H1 (cell line): ENCODE data around the gene GLRX3. TPM values are rescaled to one million over a fixed set of nuclear protein-coding genes. Genes with fewer than 3 reads are reported as not detected.

Experiments
- CTCF ChIA-PET: fragments of 300-600 bp; sonication (Branson Sonifier 250); formaldehyde crosslinking; loops from one replicate; lab custom pipeline; 2021; ENCODE audit not compliant: partially characterized antibody; lab: Charles Lee
- POLR2A ChIA-PET: fragments of 300-600 bp; sonication (Branson Sonifier 250); formaldehyde crosslinking; loops from one replicate; lab custom pipeline; 2021; ENCODE audit warnings: inconsistent platforms; ENCODE audit not compliant: partially characterized antibody; lab: Charles Lee
- DNase-seq, 2 experiments: peaks; one replicate each; pipeline versions ENCODE4 v3.0.0 to v3.0.0-alpha.2; 2010 to 2022; ENCODE audit warnings: low spot score in 2 of 2, low read depth in 1 of 2, mixed read lengths in 1 of 2
- FAIRE-seq: peaks from 2 replicates; lab custom pipeline; 2011; peaks lifted over from hg19 to GRCh38; lab: Jason Lieb, UNC
- H2AFZ ChIP-seq: 2 replicates; pipeline ENCODE4 v1.8.1; 2012; ENCODE audit warnings: low read length, inconsistent platforms
- H2AK5ac ChIP-seq: 2 replicates; pipeline ENCODE4 v1.6.1; 2013; ENCODE audit warnings: low read depth, low read length
- H2BK120ac ChIP-seq: replicated peaks from 2 replicates; pipeline ENCODE3; 2013; ENCODE audit warnings: low read depth, low read length, inconsistent platforms
- H2BK12ac ChIP-seq: 2 replicates; pipeline ENCODE4 v1.6.1; 2013; ENCODE audit warnings: low read depth, low read length
- H2BK15ac ChIP-seq: 2 replicates; pipeline ENCODE4 v1.6.1; 2013; ENCODE audit warnings: low read length
- H2BK20ac ChIP-seq: 2 replicates; pipeline ENCODE4 v1.6.1; 2013; ENCODE audit warnings: low read length
- H2BK5ac ChIP-seq: 2 replicates; pipeline ENCODE4 v1.6.1; 2013; ENCODE audit warnings: low read depth, low read length
- H3K14ac ChIP-seq: 2 replicates; pipeline ENCODE4 v1.6.1; 2013; ENCODE audit warnings: inconsistent platforms; ENCODE audit not compliant: insufficient read length
- H3K18ac ChIP-seq: 2 replicates; pipeline ENCODE4 v1.6.1; 2013; ENCODE audit warnings: low read length; ENCODE audit errors: extremely low read depth
- H3K23ac ChIP-seq: 2 replicates; pipeline ENCODE4 v1.6.1; 2013; ENCODE audit warnings: inconsistent platforms; ENCODE audit not compliant: insufficient read length
- H3K23me2 ChIP-seq: 2 replicates; pipeline ENCODE4 v1.6.1; 2013; ENCODE audit warnings: low read depth, low read length
- H3K27ac ChIP-seq: 2 replicates; pipeline ENCODE4 v1.6.1; 2011; ENCODE audit warnings: low read depth, low read length, inconsistent platforms
- H3K27me3 ChIP-seq, 4 experiments: replicated peaks in 1 of 4; 1 replicate in 1 of 4; 2 replicates in 3 of 4; pipeline versions ENCODE4 v1.6.1 to v1.8.1; 2011 to 2013; ENCODE audit warnings: low read length in 3 of 4, mild to moderate bottlenecking in 3 of 4, inconsistent platforms in 2 of 4, mixed read lengths in 2 of 4, moderate library complexity in 1 of 4; ENCODE audit not compliant: control insufficient read depth in 3 of 4, insufficient read depth in 3 of 4; ENCODE audit errors: extremely low read depth in 1 of 4
- H3K36me3 ChIP-seq, 4 experiments: 2 replicates each; pipeline versions ENCODE4 v1.6.1 to v1.8.1; 2011 to 2013; ENCODE audit warnings: mild to moderate bottlenecking in 4 of 4, low read length in 3 of 4, moderate library complexity in 2 of 4, control low read depth in 1 of 4, inconsistent platforms in 1 of 4; ENCODE audit not compliant: insufficient read depth in 4 of 4, control insufficient read depth in 2 of 4
- H3K4ac ChIP-seq: replicated peaks from 2 replicates; pipeline ENCODE3; 2013; ENCODE audit warnings: low read length, low read depth, mixed read lengths, inconsistent platforms; ENCODE audit not compliant: insufficient read length
- H3K4me1 ChIP-seq, 4 experiments: replicated peaks in 1 of 4; 1 replicate in 1 of 4; 2 replicates in 3 of 4; pipeline versions ENCODE4 v1.6.1 to v1.8.1; 2011 to 2013; ENCODE audit warnings: low read length in 3 of 4, inconsistent platforms in 2 of 4, mixed read lengths in 1 of 4; ENCODE audit not compliant: insufficient read depth in 4 of 4, control insufficient read depth in 3 of 4
- H3K4me2 ChIP-seq, 2 experiments: 2 replicates each; pipeline versions ENCODE4 v1.6.1 to v1.8.1; 2011 to 2013; ENCODE audit warnings: low read depth in 2 of 2, low read length in 2 of 2, control low read depth in 1 of 2, inconsistent platforms in 1 of 2, mild to moderate bottlenecking in 1 of 2; ENCODE audit not compliant: insufficient read depth in 1 of 2
- H3K4me3 ChIP-seq, 4 experiments: fragments of 200-600, 300-600 bp in 1 of 4; sonication (generic), shearing (Covaris generic), sonication (Bioruptor Twin) in 1 of 4; 2 replicates each; pipeline versions ENCODE4 v1.5.1 to v1.8.1; 2011 to 2016; ENCODE audit warnings: low read length in 4 of 4, low read depth in 3 of 4, control low read depth in 2 of 4, inconsistent platforms in 2 of 4, mild to moderate bottlenecking in 2 of 4, mixed read lengths in 1 of 4, moderate library complexity in 1 of 4; ENCODE audit not compliant: insufficient read depth in 2 of 4; ENCODE audit errors: extremely low read depth in 1 of 4
- H3K56ac ChIP-seq: replicated peaks from 2 replicates; pipeline ENCODE3; 2013; ENCODE audit warnings: low read depth, mild to moderate bottlenecking, mixed read lengths, low read length, inconsistent platforms; ENCODE audit not compliant: insufficient read length
- H3K79me1 ChIP-seq: 2 replicates; pipeline ENCODE4 v1.6.1; 2013; ENCODE audit warnings: low read depth, low read length, control low read depth
- H3K79me2 ChIP-seq, 2 experiments: 2 replicates each; pipeline versions ENCODE4 v1.6.1 to v1.8.1; 2012 to 2013; ENCODE audit warnings: low read length in 2 of 2, mild to moderate bottlenecking in 2 of 2, inconsistent platforms in 1 of 2; ENCODE audit not compliant: insufficient read depth in 2 of 2, control insufficient read depth in 1 of 2
- H3K9ac ChIP-seq, 4 experiments: replicated peaks in 1 of 4; 1 replicate in 1 of 4; 2 replicates in 3 of 4; pipeline versions ENCODE4 v1.6.1 to v1.8.1; 2011 to 2013; ENCODE audit warnings: low read depth in 3 of 4, low read length in 3 of 4, control low read depth in 2 of 4, mild to moderate bottlenecking in 2 of 4, moderate library complexity in 2 of 4, inconsistent platforms in 1 of 4; ENCODE audit errors: extremely low read depth in 1 of 4
- H3K9me3 ChIP-seq, 2 experiments: 2 replicates each; pipeline versions ENCODE4 v1.6.1 to v1.8.1; 2012 to 2013; ENCODE audit warnings: mild to moderate bottlenecking in 2 of 2, moderate library complexity in 2 of 2, control low read depth in 1 of 2, inconsistent platforms in 1 of 2, low read depth in 1 of 2, low read length in 1 of 2, mixed read lengths in 1 of 2; ENCODE audit not compliant: insufficient read depth in 2 of 2
- H4K20me1 ChIP-seq, 2 experiments: replicated peaks in 1 of 2; 2 replicates each; pipeline versions ENCODE3 to v1.8.1; 2011 to 2013; ENCODE audit warnings: inconsistent platforms in 2 of 2, low read length in 2 of 2, mild to moderate bottlenecking in 1 of 2; ENCODE audit not compliant: insufficient read depth in 2 of 2, control insufficient read depth in 1 of 2
- H4K5ac ChIP-seq: 2 replicates; pipeline ENCODE4 v1.6.1; 2013; ENCODE audit warnings: low read length, low read depth, mixed read lengths, inconsistent platforms; ENCODE audit not compliant: insufficient read length
- H4K8ac ChIP-seq: 2 replicates; pipeline ENCODE4 v1.8.0; 2013; ENCODE audit warnings: mild to moderate bottlenecking, moderate library complexity, low read length, inconsistent platforms; ENCODE audit not compliant: insufficient read depth; ENCODE audit errors: extremely low read depth
- H4K91ac ChIP-seq: replicated peaks from 2 replicates; pipeline ENCODE3; 2013; ENCODE audit warnings: low read length, mixed read lengths, inconsistent platforms; ENCODE audit not compliant: insufficient read length
- CEBPB ChIP-seq: IDR thresholded peaks from 2 replicates; pipeline ENCODE4 v1.6.1; 2012; ENCODE audit warnings: low read depth, low read length
- JUND ChIP-seq: IDR thresholded peaks from 2 replicates; pipeline ENCODE4 v1.6.1; 2011; ENCODE audit warnings: mild to moderate bottlenecking, improper control_type of control experiment, low read length
- SIN3A ChIP-seq, 2 experiments: IDR thresholded peaks in 1 of 2; conservative IDR thresholded peaks in 1 of 2; 2 replicates each; pipeline ENCODE4 v1.6.1; 2011 to 2012; ENCODE audit warnings: low read length in 2 of 2, improper control_type of control experiment in 1 of 2, low read depth in 1 of 2, mild to moderate bottlenecking in 1 of 2
- USF2 ChIP-seq: IDR thresholded peaks from 2 replicates; pipeline ENCODE4 v1.6.1; 2011; ENCODE audit warnings: low read length, improper control_type of control experiment
- WGBS, 2 experiments: shearing (Covaris generic) in 1 of 2; methylation state at CpG; one replicate each; pipeline versions ENCODE4 v1.1.6 to v1.1.7; 2013 to 2015; ENCODE audit warnings: low lambda C conversion rate in 2 of 2, mixed read lengths in 2 of 2, inconsistent platforms in 1 of 2, low coverage in 1 of 2, missing lambda C conversion rate in 1 of 2; ENCODE audit not compliant: insufficient replicate concordance in 2 of 2, insufficient coverage in 1 of 2, insufficient read length in 1 of 2; ENCODE audit errors: extremely low coverage in 1 of 2, missing lambda C conversion rate in 1 of 2; 5-methylcytosine and 5-hydroxymethylcytosine counted together
- polyA plus RNA-seq, 7 experiments: library from polyadenylated mRNA; depleted of rRNA in 3 of 7; stranded (reverse) in 5 of 7; unstranded in 2 of 7; fragments of >200 nt in 5 of 7; fragments of 200-250 nt in 2 of 7; gene quantifications; 1 replicate in 5 of 7; 2 replicates in 1 of 7; 4 replicates in 1 of 7; pipeline versions ENCODE4 v1.2.1 to v1.2.3, GENCODE V29; 2011 to 2013; ENCODE audit warnings: missing spikeins in 2 of 7, mixed read lengths in 2 of 7
- total RNA-seq: library from RNA; stranded (reverse); fragmentation: NEBNext Ultra II Directional; extraction: Animal tissue kit (Norgen Biotek cat#: 25700); gene quantifications from 2 replicates; pipeline ENCODE4 v1.2.1, GENCODE V29; 2021

The GLRX3 gene
- total and polyA plus RNA-seq, 2 of the 8 experiments (the other 6 are each of a cell fraction or from before 2014, with no cell fraction given) = 59.9 to 157 TPM

GRCh38 chr10:130140425-130140824, 4.2 kb downstream of the GLRX3 start:
- no peak overlapping the region for H3K23ac ChIP-seq
- no peak overlapping the region for H3K27ac ChIP-seq
- no peak overlapping the region for H2BK5ac ChIP-seq
- H3K9me3 ChIP-seq = no peaks in the 10 kb centered on the region
- H2AFZ ChIP-seq = no peak overlapping the region
- H3K4ac ChIP-seq = no peak overlapping the region
- 89% methylated on average over 1 of the region's 1 CpG; no CpG with 5 or more reads in 1 of the 2 experiments for WGBS, 2 experiments
- H3K9ac ChIP-seq = no peak overlapping the region
- H2BK20ac ChIP-seq = no peak overlapping the region
- H3K23me2 ChIP-seq = peaks cover 11% of the 10 kb centered on the region; the same call in 1 of the 2 replicates
- H2AK5ac ChIP-seq = no peak overlapping the region
- peaks cover 2 to 7% (median 4%) of the 10 kb centered on the region in 4 experiments; a peak in 5 of 7 replicates for H3K4me1 ChIP-seq
- H3K56ac ChIP-seq = no peak overlapping the region
- ChIA-PET CTCF (interaction anchor here (1.9 kb wide), 1 partner anchor 13 kb away, joined by 5 read pairs; no protein-coding TSS in a partner anchor), POLR2A (interaction anchor here (4.7 kb wide), 1 partner anchor 30 kb away, joined by 28 read pairs; the partner anchor contains the start of gene C10orf143)
- DNase-seq (no peak), FAIRE-seq (no peak)
- peaks cover 29 to 87% of the 10 kb centered on the region in 2 experiments for H3K79me2 ChIP-seq
- no peaks in the 10 kb centered on the region for H3K27me3 ChIP-seq
- peaks cover 2% of the 10 kb centered on the region; the same call in 1 of the 2 replicates for H3K79me1 ChIP-seq
- H3K4me3 ChIP-seq = no peak overlapping the region
- no peak overlapping the region for H2BK12ac ChIP-seq
- no peak overlapping the region for H4K91ac ChIP-seq
- H2BK15ac ChIP-seq = no peak overlapping the region
- no peak overlapping the region for H3K18ac ChIP-seq
- H3K4me2 ChIP-seq = no peak overlapping the region
- peaks cover 8 to 24% of the 10 kb centered on the region in 2 experiments for H4K20me1 ChIP-seq
- no peak overlapping the region for H3K14ac ChIP-seq
- H3K36me3 ChIP-seq = no peaks in the 10 kb centered on the region
- no peak overlapping the region for H4K5ac ChIP-seq
- TF ChIP-seq CEBPB = no peak
- TF ChIP-seq USF2 = no peak
- TF ChIP-seq JUND = no peak
- no peak for TF ChIP-seq SIN3A (conservative IDR thresholded peaks at IDR 0.05 in 1 of 2, IDR thresholded peaks at IDR 0.05 in 1 of 2; ENCODE audit: low read depth in 1 of 2, low read length in 2 of 2)
- H2BK120ac ChIP-seq = no peak overlapping the region
- H4K8ac ChIP-seq = no peak overlapping the region
